Measurements from ENCODE around the gene DMRTA2.

DNA sequence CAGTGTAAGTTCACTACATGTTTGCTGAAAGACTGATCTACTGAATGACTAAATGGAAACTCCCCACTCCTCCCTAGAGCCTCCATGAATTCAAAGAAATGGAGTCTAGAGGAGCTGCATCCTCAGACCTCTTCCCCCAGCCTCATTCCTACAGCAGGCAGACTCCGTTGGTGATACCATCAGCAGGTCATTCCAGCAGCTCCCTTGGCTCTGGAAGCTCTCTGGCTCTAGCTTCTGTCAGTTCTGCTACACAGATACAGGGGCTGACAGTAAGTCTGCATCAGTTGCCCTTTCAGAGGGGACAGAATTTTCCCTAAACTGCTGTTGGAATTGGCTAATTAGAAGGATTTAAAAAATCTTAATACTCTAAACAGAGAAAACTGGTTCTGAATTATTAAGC is 31.7 kb upstream of the DMRTA2 start:
- TF ChIP-seq, protein P1, sequence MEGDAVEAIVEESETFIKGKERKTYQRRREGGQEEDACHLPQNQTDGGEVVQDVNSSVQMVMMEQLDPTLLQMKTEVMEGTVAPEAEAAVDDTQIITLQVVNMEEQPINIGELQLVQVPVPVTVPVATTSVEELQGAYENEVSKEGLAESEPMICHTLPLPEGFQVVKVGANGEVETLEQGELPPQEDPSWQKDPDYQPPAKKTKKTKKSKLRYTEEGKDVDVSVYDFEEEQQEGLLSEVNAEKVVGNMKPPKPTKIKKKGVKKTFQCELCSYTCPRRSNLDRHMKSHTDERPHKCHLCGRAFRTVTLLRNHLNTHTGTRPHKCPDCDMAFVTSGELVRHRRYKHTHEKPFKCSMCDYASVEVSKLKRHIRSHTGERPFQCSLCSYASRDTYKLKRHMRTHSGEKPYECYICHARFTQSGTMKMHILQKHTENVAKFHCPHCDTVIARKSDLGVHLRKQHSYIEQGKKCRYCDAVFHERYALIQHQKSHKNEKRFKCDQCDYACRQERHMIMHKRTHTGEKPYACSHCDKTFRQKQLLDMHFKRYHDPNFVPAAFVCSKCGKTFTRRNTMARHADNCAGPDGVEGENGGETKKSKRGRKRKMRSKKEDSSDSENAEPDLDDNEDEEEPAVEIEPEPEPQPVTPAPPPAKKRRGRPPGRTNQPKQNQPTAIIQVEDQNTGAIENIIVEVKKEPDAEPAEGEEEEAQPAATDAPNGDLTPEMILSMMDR (IDR thresholded peaks at IDR 0.05) = no peak
- TF ChIP-seq POLR2A (IDR thresholded peaks at IDR 0.05) = no peak

Data from body of pancreas (tissue), 4 donors.